ENCODE results near the gene CYREN.

Gene CYREN

DNA sequence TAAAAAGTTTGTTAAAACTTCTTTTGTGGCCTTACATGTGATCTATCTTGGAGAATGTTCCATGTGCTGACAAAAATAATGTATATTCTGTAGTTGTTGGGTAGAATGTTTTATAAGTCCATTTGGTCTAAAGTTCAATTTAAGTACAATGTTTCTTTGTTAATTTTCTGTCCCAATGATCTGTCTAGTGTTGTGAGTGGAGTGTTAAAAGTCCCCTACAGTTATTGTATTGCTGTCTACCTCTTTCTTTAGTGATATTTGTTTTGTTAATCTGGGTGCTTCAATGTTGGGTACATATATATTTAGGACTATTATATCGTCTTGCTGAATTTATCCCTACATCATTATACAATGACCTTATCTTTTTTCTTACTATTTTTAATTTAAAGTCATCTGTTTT lies 15.8 kb downstream of the CYREN start:
- TF ChIP-seq, protein P1, sequence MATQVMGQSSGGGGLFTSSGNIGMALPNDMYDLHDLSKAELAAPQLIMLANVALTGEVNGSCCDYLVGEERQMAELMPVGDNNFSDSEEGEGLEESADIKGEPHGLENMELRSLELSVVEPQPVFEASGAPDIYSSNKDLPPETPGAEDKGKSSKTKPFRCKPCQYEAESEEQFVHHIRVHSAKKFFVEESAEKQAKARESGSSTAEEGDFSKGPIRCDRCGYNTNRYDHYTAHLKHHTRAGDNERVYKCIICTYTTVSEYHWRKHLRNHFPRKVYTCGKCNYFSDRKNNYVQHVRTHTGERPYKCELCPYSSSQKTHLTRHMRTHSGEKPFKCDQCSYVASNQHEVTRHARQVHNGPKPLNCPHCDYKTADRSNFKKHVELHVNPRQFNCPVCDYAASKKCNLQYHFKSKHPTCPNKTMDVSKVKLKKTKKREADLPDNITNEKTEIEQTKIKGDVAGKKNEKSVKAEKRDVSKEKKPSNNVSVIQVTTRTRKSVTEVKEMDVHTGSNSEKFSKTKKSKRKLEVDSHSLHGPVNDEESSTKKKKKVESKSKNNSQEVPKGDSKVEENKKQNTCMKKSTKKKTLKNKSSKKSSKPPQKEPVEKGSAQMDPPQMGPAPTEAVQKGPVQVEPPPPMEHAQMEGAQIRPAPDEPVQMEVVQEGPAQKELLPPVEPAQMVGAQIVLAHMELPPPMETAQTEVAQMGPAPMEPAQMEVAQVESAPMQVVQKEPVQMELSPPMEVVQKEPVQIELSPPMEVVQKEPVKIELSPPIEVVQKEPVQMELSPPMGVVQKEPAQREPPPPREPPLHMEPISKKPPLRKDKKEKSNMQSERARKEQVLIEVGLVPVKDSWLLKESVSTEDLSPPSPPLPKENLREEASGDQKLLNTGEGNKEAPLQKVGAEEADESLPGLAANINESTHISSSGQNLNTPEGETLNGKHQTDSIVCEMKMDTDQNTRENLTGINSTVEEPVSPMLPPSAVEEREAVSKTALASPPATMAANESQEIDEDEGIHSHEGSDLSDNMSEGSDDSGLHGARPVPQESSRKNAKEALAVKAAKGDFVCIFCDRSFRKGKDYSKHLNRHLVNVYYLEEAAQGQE (IDR thresholded peaks at IDR 0.05; ENCODE audit: low read depth) = no peak
- no peak for TF ChIP-seq YY1 (IDR thresholded peaks at IDR 0.05; ENCODE audit: low read depth)
- TF ChIP-seq TAF1 (IDR thresholded peaks at IDR 0.05; ENCODE audit: low read depth) = no peak
- TF ChIP-seq CEBPB (IDR thresholded peaks at IDR 0.05) = no peak
- no peak for TF ChIP-seq EGR1 (IDR thresholded peaks at IDR 0.05)

DNA sequence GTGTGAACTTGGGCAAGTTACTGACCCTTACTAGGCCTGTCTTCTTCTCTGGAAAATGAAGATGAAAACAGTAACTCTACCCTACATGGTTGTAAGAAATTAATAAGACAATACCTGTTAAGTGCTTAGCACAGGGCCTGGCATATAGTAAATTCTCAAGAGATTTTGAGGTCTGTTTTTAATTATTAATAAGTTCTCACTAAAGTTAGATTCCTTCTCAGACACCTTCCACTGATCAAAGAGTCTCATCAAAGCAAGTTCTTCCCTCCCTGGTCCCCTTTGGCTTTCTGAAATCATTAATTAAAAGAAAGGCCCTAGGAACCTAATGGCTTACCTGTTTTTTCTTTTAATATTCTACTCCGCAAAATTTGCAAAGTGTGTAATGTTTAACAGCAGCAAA lies 18.1 kb downstream of the CYREN start:
- no peak for TF ChIP-seq TAF1 (IDR thresholded peaks at IDR 0.05; ENCODE audit: low read depth)
- no peak for TF ChIP-seq EP300 (IDR thresholded peaks at IDR 0.05; ENCODE audit: borderline replicate concordance)
- TF ChIP-seq EGR1 (IDR thresholded peaks at IDR 0.05) = no peak
- TF ChIP-seq CEBPB (IDR thresholded peaks at IDR 0.05) = no peak
- no peak for TF ChIP-seq RAD21 (IDR thresholded peaks at IDR 0.05; ENCODE audit: low read depth)
- TF ChIP-seq, protein P1 (IDR thresholded peaks at IDR 0.05; ENCODE audit: low read depth) = no peak
- no peak for TF ChIP-seq FOXM1 (IDR thresholded peaks at IDR 0.05; ENCODE audit: borderline replicate concordance, low read depth)

DNA sequence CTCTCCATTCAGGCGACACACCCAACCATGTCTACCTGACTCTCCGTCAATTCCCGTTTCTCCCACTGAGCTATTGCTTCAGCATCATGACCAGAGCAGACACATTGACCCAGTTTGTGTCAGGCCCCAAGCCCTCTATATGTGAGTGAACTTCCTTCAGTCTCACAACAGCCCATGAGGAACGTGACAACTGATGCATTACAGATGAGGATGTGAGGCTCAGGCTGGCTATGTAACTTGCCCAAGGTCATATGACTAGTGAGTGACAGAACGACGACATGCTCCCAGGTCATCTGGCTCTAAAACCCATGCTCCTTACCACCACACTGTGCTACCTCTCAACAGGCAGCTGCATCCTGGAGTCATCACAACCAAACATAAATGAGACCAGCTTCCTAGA lies 19.0 kb downstream of the CYREN start:
- no peak for TF ChIP-seq TEAD4 (IDR thresholded peaks at IDR 0.05)
- no peak for TF ChIP-seq NFIC (IDR thresholded peaks at IDR 0.05)
- TF ChIP-seq TAF1 (IDR thresholded peaks at IDR 0.05; ENCODE audit: low read depth) = no peak
- TF ChIP-seq ZBTB7A (IDR thresholded peaks at IDR 0.05; ENCODE audit: low read depth) = no peak
- TF ChIP-seq CEBPB (IDR thresholded peaks at IDR 0.05) = no peak
- TF ChIP-seq TCF12 (IDR thresholded peaks at IDR 0.05; ENCODE audit: low read depth) = no peak
- TF ChIP-seq, protein P1 (IDR thresholded peaks at IDR 0.05; ENCODE audit: low read depth) = no peak
- TF ChIP-seq RAD21 (IDR thresholded peaks at IDR 0.05; ENCODE audit: low read depth) = no peak
- TF ChIP-seq, protein P2, sequence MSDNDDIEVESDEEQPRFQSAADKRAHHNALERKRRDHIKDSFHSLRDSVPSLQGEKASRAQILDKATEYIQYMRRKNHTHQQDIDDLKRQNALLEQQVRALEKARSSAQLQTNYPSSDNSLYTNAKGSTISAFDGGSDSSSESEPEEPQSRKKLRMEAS (IDR thresholded peaks at IDR 0.05) = no peak
- TF ChIP-seq EP300 (IDR thresholded peaks at IDR 0.05; ENCODE audit: borderline replicate concordance) = no peak
- no peak for TF ChIP-seq YY1 (IDR thresholded peaks at IDR 0.05; ENCODE audit: low read depth)
- TF ChIP-seq EGR1 (IDR thresholded peaks at IDR 0.05) = no peak
- TF ChIP-seq, protein P3, sequence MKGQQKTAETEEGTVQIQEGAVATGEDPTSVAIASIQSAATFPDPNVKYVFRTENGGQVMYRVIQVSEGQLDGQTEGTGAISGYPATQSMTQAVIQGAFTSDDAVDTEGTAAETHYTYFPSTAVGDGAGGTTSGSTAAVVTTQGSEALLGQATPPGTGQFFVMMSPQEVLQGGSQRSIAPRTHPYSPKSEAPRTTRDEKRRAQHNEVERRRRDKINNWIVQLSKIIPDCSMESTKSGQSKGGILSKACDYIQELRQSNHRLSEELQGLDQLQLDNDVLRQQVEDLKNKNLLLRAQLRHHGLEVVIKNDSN (IDR thresholded peaks at IDR 0.05) = no peak

DNA sequence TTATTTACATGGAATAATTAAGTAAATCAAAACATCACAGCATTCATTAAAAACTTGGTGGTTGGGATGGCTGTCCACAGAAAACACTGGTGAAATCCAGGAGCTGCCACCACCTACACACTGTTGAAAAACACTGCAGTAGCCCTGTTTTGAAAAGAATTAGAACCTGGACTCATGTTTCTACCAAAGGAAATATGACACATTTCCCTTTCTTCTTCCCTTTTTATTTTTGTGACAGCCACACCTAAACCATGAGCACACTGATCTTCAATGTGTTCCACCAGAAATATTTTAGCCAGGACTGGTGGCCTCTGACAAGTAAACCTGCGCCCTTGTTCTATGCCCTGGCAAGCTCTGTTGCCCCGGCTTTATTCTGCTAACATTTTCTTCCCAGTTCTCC lies 19.4 kb downstream of the CYREN start:
- TF ChIP-seq TCF12 (IDR thresholded peaks at IDR 0.05; ENCODE audit: low read depth) = no peak
- no peak for TF ChIP-seq CREB1 (IDR thresholded peaks at IDR 0.05; ENCODE audit: low read depth)
- no peak for TF ChIP-seq YY1 (IDR thresholded peaks at IDR 0.05; ENCODE audit: low read depth)
- TF ChIP-seq, protein P2 (IDR thresholded peaks at IDR 0.05) = no peak
- no peak for TF ChIP-seq RAD21 (IDR thresholded peaks at IDR 0.05; ENCODE audit: low read depth)
- no peak for TF ChIP-seq CEBPB (IDR thresholded peaks at IDR 0.05)
- no peak for TF ChIP-seq TEAD4 (IDR thresholded peaks at IDR 0.05)
- TF ChIP-seq, protein P3 (IDR thresholded peaks at IDR 0.05) = no peak
- TF ChIP-seq ZBTB7A (IDR thresholded peaks at IDR 0.05; ENCODE audit: low read depth) = no peak
- no peak for TF ChIP-seq TAF1 (IDR thresholded peaks at IDR 0.05; ENCODE audit: low read depth)
- no peak for TF ChIP-seq FOXM1 (IDR thresholded peaks at IDR 0.05; ENCODE audit: borderline replicate concordance, low read depth)
- TF ChIP-seq NFIC (IDR thresholded peaks at IDR 0.05) = no peak
- no peak for TF ChIP-seq EGR1 (IDR thresholded peaks at IDR 0.05)
- TF ChIP-seq EP300 (IDR thresholded peaks at IDR 0.05; ENCODE audit: borderline replicate concordance) = no peak
- TF ChIP-seq, protein P1 (IDR thresholded peaks at IDR 0.05; ENCODE audit: low read depth) = no peak

Data from Ishikawa (cell line).